Fibroblast of mammary gland (primary cell): Measurements from ENCODE around the gene PRSS57.
"Not testable (repeated sequence)": the region's sequence is repeated elsewhere in the genome, so short reads cannot be mapped to it uniquely, and the experiment has no call there.

Experiments used
- DNase-seq: peaks from one replicate; pipeline ENCODE4 v3.0.0-alpha.2; 2010; ENCODE audit warnings: low read depth
- H3K4me3 ChIP-seq: 2 replicates; pipeline ENCODE4 v1.5.1; 2011; ENCODE audit warnings: low read depth, mild to moderate bottlenecking, low read length, moderate library complexity; ENCODE audit not compliant: control insufficient read depth
- CTCF ChIP-seq: conservative IDR thresholded peaks from 2 replicates; pipeline ENCODE4 v1.5.1; 2011; ENCODE audit warnings: low read depth, low read length, inconsistent platforms; ENCODE audit not compliant: control insufficient read depth, insufficient read depth

The PRSS57 gene

DNA sequence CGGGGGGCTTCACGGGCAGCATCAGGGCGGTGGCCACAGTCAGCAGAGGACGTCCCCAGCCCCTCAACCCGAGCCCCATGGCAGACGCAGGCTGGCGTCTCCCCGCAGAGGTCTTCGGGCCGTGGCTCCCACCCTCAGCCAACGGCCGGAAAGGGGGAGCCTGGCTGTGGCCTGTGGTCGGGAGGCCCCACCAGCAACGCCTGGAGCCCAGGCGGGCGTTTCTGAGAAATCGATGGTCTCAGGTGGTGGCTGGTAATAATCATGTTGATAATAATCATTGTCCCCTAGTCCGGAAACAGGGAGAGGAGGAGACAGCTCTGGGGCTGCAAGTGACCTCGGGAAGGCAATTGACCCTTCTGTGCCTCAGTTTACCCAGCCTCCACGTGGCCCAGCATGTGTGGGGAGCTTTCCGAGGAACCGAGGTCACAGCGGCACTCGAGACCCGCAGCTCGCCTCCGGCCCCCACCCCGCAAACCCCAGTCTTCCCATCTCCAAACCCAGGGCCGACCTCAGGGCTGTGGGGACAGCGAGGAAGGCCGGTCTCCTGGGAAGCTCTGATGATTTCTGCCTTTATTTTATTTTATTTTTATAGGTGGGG lies at the start of gene PRSS57:
PRSS57 (minus strand) TSS at position 101 of the 598 bp plus-strand sequence; CDS start at position 79, 22 bp downstream.
- no peak for TF ChIP-seq CTCF
- H3K4me3 ChIP-seq: no peak within 1 kb of the TSS
- no peak for DNase-seq

DNA sequence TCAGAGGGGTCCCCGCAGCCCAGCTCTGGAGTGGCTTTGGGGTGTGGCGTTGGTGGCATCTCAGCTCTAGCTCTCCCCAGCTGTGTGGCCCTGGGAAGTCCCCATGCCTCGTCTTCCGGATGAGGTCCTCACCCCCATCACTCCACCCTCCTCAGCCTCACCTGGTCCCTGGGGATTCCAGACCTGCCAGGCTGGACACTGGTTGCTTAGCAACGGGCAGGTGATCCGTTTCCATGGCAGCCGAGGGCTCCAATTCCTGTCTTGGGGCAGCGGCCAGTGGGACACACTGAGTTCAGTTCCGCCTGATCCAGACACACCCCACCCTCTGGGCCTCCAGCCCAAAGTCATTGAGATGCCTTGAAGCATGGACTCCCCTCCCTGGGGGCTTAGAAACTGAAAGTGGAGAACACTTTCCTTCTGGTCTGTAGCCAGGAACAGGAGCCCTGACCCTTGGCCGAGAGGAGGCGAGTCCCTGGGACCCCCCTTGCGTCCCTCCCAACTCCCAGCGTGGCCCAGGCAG lies 48.0 kb upstream of the PRSS57 start:
- TF ChIP-seq CTCF: no peak
- H3K4me3 ChIP-seq: no peak overlapping the region
- no peak for DNase-seq

DNA sequence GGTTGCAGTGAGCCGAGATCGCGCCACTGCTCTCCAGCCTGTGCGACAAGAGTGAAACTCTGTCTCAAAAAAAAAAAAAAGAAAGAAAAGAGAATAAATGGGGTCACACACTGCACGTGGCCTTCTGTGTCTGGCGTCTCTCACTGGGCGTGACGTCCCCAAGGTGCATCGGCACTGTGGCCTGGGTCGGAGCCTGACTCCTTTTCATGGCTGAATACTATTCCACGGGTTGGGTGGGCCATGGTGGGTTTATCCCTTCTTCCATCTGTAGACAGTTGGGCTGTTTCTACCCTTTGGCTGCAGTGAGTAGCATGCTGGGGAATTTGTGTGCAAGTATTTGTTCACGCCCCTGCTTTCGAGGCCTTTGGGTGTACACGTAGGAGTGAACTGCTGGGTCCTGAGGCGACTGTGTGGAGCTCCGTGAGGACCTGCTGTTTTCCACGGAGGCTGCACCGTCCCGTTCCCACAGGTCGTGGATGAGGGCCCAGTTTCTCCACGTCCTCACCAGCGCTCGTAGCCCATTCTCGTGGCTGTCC lies 47.4 kb upstream of the PRSS57 start:
- H3K4me3 ChIP-seq: no peak overlapping the region
- DNase-seq: no peak
- TF ChIP-seq CTCF: no peak

DNA sequence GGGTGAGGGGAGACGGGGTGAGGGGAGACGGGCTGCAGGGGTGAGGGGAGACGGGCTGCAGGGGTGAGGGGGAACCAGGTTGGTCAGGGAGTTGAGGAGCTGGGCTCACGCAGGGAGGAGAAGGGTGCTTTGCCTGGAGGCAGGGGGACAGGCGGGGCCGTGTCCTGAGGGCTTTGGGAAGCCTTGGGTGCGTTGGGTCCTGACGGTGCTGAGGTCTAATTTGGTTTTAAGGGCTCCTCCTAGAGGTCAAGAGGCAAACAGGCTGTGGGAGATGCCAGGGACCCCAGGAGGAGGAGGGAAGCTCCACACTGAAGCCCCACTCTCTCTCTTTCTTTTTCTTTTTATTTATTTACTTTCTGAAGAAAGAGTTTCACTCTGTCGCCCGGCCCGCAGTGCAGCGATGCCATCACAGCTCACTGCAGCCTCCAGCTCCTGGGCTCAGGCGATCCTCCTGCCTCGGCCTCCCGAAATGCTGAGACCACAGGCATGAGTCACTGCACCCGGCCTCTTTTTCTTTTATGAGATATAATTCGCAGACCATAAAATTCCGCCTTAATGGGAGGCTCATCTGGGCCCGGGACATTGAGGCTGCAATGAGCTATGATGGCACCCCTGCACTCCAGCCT lies 46.4 kb upstream of the PRSS57 start:
- DNase-seq: no peak
- TF ChIP-seq CTCF: no peak
- H3K4me3 ChIP-seq: no peak overlapping the region

- not testable (repeated sequence) for H3K4me3 ChIP-seq, DNase-seq
Measured at GRCh38 chr19:740816-741505, 45.7 kb upstream of the PRSS57 start.

DNA sequence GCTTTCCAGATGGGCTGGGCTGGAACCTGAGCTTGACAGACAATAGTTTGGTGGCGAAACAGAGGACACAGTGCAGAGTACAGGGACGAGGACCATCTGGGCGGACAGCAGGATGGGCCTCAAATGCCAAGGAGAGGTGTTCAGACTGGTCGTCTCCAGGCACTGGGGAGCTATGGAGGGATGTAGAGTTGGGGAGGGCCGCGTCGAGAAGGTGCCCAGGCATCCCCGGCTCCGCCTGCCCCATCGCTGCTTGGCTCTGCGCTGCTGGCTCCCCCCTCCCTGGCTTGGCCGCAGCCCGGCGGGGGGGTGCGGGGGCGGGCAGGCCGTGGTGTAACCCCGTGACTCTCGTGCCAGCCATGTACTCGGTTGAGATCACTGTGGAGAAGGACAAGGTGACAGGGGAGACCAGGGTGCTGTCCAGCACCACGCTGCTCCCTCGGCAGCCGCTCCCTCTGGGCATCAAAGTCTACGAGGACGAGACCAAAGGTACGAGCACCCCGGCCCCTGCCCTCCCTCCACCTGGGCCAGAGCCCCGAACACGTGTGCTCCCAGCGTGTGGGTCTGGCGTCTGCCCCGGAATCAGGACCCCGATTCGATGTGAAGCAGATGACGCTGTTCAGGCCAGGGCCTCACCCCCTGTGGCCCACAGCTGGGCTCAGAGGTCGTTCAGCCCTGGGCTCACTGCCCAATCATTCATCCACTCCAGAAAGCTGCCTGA lies 44.9 kb upstream of the PRSS57 start:
- DNase-seq: no peak
- H3K4me3 ChIP-seq: no peak overlapping the region
- no peak for TF ChIP-seq CTCF
